ENCODE measurements around the gene MAP2. TPM values are rescaled to one million over a fixed set of nuclear protein-coding genes. Genes with fewer than 3 reads are reported as not detected.
A peak's percentile ranks its signal among the peaks of the same experiment; 100 is the strongest.

MAP2 gene
- total RNA-seq, 1 donor from 2014 or later, result 57.6 TPM

DNA sequence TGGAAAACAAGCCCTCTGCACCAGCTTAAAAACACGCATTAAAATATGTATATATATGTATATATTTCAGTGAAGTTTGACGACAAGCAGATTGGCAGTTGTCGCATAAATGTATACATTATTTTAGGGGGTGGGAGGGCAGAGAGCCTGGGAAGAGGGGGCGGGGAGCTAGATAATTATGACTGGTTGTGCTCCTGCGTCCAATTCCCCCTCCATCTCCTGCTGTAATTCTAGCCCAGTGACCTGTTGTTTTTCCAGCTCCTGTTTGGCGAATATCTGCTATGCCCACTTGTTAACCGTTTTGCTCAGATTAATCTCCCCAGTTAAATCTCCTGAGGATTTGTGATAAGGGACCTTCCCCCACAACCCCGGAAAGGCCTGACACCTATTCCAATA, 348.4 kb downstream of the MAP2 start:
- peak overlapping the region in 1 of 2 donors; percentile 52 for H3K4me3 ChIP-seq

DNA sequence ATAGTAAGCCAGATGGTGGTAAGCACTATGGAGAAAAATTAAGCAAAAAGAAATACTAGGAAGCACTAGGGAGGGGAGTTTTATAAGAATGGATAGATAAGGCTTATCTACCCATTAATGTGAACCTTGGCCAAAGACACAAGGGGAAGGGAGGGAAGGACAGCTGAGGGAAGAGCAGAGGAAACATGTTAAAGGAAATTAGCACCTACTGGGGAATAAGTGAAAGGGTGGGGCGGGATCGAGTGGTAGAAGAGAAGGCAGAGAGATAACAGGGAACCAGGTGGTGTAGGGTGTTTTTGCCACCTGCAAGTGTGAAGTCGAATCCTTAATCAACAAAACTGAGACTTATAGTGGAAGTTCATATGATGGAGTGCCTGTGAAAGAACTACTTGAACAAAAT, 349.5 kb downstream of the MAP2 start:
- no peak overlapping the region for H3K27ac ChIP-seq
- no peak for DNase-seq (ENCODE audit: low spot score in 2 of 2)
- H3K9me3 ChIP-seq, result no peaks in the 10 kb centered on the region
- H3K27me3 ChIP-seq, result no peaks in the 10 kb centered on the region
- no peaks in the 10 kb centered on the region for H3K4me1 ChIP-seq
- no peaks in the 10 kb centered on the region for H3K36me3 ChIP-seq
- TF ChIP-seq, protein P1, sequence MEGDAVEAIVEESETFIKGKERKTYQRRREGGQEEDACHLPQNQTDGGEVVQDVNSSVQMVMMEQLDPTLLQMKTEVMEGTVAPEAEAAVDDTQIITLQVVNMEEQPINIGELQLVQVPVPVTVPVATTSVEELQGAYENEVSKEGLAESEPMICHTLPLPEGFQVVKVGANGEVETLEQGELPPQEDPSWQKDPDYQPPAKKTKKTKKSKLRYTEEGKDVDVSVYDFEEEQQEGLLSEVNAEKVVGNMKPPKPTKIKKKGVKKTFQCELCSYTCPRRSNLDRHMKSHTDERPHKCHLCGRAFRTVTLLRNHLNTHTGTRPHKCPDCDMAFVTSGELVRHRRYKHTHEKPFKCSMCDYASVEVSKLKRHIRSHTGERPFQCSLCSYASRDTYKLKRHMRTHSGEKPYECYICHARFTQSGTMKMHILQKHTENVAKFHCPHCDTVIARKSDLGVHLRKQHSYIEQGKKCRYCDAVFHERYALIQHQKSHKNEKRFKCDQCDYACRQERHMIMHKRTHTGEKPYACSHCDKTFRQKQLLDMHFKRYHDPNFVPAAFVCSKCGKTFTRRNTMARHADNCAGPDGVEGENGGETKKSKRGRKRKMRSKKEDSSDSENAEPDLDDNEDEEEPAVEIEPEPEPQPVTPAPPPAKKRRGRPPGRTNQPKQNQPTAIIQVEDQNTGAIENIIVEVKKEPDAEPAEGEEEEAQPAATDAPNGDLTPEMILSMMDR (IDR thresholded peaks at IDR 0.05), result no peak
- no peak overlapping the region for H3K4me3 ChIP-seq
- intact Hi-C loops (cut with DNase I), result no loop called here

More for the DNA sequence above, 348.4 kb downstream of the MAP2 start:
- no peak for DNase-seq (ENCODE audit: low spot score in 2 of 2)
- Histone ChIP-seq H3K4me1 (no peaks in the 10 kb centered on the region), H3K9me3 (no peaks in the 10 kb centered on the region), H3K36me3 (no peaks in the 10 kb centered on the region), H3K27ac (no peak overlapping the region), H3K27me3 (no peaks in the 10 kb centered on the region)
- intact Hi-C loops (cut with DNase I), result no loop called here
- TF ChIP-seq, protein P1 (IDR thresholded peaks at IDR 0.05), result no peak

Data from ascending aorta (tissue), 2 donors.